ENCODE results near the gene TRPM2. TPM values are rescaled to one million over a fixed set of nuclear protein-coding genes. Genes with fewer than 3 reads are reported as not detected.

TRPM2 gene
- total RNA-seq, 4 donors from 2014 or later, result 0.29 to 3.1 (median 1.8) TPM

DNA sequence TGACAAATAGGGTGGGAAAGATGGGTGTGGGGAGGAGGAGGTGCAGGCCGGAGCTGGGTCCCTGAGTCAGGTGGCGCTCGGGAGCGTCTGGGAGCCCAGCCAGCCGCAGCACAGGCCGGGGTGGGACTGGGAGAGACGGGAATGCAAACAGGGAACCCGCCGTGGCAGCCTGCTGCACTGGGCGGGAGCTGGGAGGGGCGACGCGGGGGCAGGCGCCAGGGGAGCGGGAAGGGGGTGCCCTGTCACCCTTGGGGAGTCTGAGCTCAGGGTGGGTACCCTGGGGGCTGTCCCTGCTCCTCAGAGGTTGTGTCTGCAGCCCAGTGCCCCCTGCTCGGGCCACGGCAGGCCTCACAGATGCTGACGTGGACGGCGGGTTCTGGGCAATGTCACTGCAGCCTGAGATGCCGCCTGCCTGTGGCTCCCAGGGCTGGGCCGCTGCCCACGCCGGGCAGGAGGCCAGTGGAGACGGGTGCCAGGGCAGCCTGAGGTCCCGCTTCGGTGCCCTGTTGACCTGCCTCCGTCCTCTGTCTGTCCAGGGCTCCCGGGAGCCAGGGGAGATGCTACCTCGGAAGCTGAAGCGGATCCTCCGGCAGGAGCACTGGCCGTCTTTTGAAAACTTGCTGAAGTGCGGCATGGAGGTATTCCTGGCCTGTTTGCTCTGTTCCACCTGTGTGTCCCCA lies 85.2 kb downstream of the TRPM2 start:
- intact Hi-C loops (cut with DNase I; ENCODE audit: low total_unique reads), result no loop called here
- DNase-seq, result no peak

DNA sequence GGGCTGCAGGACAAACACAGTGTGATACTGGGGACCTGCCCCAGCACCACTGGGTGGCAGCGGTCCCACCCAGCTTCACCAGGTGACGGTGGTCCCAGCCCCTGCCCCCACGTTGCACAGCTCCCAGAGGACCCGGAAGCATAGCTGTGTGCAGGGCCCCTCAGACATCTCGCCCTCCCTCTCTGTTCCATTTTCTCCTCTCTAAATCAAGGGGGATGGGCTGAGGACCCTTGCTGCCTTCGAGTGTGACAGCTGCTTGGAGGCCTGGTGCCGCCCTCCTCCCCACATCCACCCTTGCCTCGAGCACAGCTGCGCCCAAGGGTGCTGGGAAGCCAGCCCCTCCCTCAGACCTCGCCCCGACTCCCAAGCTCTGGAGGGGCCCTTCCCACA lies 85.8 kb downstream of the TRPM2 start:
- TF ChIP-seq POLR2A (IDR thresholded peaks at IDR 0.05), result no peak
- TF ChIP-seq, protein P1, sequence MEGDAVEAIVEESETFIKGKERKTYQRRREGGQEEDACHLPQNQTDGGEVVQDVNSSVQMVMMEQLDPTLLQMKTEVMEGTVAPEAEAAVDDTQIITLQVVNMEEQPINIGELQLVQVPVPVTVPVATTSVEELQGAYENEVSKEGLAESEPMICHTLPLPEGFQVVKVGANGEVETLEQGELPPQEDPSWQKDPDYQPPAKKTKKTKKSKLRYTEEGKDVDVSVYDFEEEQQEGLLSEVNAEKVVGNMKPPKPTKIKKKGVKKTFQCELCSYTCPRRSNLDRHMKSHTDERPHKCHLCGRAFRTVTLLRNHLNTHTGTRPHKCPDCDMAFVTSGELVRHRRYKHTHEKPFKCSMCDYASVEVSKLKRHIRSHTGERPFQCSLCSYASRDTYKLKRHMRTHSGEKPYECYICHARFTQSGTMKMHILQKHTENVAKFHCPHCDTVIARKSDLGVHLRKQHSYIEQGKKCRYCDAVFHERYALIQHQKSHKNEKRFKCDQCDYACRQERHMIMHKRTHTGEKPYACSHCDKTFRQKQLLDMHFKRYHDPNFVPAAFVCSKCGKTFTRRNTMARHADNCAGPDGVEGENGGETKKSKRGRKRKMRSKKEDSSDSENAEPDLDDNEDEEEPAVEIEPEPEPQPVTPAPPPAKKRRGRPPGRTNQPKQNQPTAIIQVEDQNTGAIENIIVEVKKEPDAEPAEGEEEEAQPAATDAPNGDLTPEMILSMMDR (IDR thresholded peaks at IDR 0.05), result no peak
- H3K4me1 ChIP-seq, result no peaks in the 10 kb centered on the region
- no peak overlapping the region for H3K4me3 ChIP-seq
- no peaks in the 10 kb centered on the region for H3K27me3 ChIP-seq
- no peak overlapping the region for H3K27ac ChIP-seq
- no peaks in the 10 kb centered on the region for H3K36me3 ChIP-seq
- DNase-seq, result no peak
- intact Hi-C loops (cut with DNase I; ENCODE audit: low total_unique reads), result no loop called here
- H3K9me3 ChIP-seq, result no peaks in the 10 kb centered on the region

More for the DNA sequence above, 85.2 kb downstream of the TRPM2 start:
- Histone ChIP-seq H3K36me3 (no peaks in the 10 kb centered on the region), H3K9me3 (no peaks in the 10 kb centered on the region), H3K4me3 (no peak overlapping the region), H3K27ac (no peak overlapping the region), H3K27me3 (no peaks in the 10 kb centered on the region), H3K4me1 (no peaks in the 10 kb centered on the region)
- TF ChIP-seq, protein P1 (IDR thresholded peaks at IDR 0.05), result no peak
- no peak for TF ChIP-seq POLR2A (IDR thresholded peaks at IDR 0.05)

DNA sequence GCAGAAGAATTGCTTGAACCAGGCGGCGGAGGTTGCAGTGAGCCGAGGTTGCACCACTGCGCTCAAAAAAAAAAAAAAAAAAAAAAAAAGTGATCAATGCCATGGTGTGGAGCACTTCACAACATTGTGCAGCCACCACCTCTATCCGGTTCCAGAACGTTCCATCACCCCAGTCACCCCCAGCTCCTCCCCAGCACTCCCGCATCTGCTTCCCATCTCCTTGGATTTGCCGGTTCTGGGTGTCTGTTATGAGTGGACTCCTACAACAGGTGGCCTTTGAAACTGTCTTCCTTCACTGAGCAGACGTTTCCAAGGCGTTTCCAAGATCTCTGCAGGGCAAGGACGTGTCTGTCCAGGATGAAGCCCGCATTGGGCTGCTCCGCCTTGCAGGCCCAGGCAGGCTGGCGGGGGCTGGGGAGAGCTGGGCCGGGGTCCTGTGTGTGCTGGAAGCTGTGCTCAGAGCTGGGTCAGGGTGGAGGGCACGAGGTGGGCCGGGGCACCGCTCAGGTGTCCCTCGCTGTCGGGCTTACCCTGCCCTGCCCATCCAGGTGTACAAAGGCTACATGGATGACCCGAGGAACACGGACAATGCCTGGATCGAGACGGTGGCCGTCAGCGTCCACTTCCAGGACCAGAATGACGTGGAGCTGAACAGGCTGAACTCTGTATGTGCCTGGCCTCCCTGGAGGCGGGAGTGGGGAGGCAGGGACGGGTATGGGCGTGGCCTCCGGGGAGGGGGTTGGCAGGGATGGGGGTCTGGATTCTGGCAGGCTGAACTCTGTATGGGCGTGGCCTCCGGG lies 87.0 kb downstream of the TRPM2 start:
- Histone ChIP-seq H3K4me1 (no peaks in the 10 kb centered on the region), H3K27ac (no peak overlapping the region), H3K4me3 (no peak overlapping the region), H3K9me3 (no peaks in the 10 kb centered on the region), H3K36me3 (no peaks in the 10 kb centered on the region), H3K27me3 (no peaks in the 10 kb centered on the region)
- TF ChIP-seq POLR2A (IDR thresholded peaks at IDR 0.05), result no peak
- TF ChIP-seq, protein P1 (IDR thresholded peaks at IDR 0.05), result no peak
- DNase-seq, result no peak
- intact Hi-C loops (cut with DNase I; ENCODE audit: low total_unique reads), result no loop called here

DNA sequence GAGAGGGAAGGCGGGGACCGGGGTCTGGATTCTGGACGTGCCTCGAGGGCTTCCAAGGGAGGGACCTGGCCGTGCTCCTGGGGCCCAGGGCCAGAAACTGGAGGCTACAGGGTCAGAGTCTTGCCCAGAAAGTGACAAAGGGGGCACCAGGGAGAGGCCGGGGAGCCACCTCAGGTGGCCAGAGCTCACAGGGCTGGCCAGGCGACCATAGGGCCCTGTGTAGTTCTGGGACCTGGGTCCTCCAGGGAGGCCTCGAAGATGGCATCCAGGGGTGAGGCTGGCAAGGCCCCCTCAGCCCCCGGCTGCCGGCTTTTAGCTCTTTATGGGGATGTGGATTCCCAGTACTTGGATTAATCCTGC lies 87.6 kb downstream of the TRPM2 start:
- H3K36me3 ChIP-seq, result no peaks in the 10 kb centered on the region
- H3K27me3 ChIP-seq, result no peaks in the 10 kb centered on the region
- intact Hi-C loops (cut with DNase I; ENCODE audit: low total_unique reads), result no loop called here
- H3K9me3 ChIP-seq, result no peaks in the 10 kb centered on the region
- H3K4me3 ChIP-seq, result no peak overlapping the region
- TF ChIP-seq, protein P1 (IDR thresholded peaks at IDR 0.05), result no peak
- TF ChIP-seq POLR2A (IDR thresholded peaks at IDR 0.05), result no peak
- no peaks in the 10 kb centered on the region for H3K4me1 ChIP-seq
- no peak overlapping the region for H3K27ac ChIP-seq
- DNase-seq, result no peak

DNA sequence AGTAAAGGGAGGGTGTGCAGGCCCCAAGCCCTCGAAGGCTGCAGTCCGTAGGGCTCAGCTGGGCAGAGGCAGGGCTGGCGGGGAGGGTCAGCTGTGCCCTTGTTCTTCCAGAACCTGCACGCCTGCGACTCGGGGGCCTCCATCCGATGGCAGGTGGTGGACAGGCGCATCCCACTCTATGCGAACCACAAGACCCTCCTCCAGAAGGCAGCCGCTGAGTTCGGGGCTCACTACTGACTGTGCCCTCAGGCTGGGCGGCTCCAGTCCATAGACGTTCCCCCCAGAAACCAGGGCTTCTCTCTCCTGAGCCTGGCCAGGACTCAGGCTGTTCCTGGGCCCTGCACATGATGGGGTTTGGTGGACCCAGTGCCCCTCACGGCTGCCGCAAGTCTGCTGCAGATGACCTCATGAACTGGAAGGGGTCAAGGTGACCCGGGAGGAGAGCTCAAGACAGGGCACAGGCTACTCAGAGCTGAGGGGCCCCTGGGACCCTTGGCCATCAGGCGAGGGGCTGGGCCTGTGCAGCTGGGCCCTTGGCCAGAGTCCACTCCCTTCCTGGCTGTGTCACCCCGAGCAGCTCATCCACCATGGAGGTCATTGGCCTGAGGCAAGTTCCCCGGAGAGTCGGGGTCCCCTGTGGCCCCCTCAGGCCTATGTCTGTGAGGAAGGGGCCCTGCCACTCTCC lies 88.3 kb downstream of the TRPM2 start:
- no peak for DNase-seq
- no peak overlapping the region for H3K4me3 ChIP-seq
- TF ChIP-seq, protein P1 (IDR thresholded peaks at IDR 0.05), result no peak
- TF ChIP-seq POLR2A (IDR thresholded peaks at IDR 0.05), result no peak
- no peaks in the 10 kb centered on the region for H3K27me3 ChIP-seq
- no peaks in the 10 kb centered on the region for H3K4me1 ChIP-seq
- intact Hi-C loops (cut with DNase I; ENCODE audit: low total_unique reads), result no loop called here
- no peaks in the 10 kb centered on the region for H3K36me3 ChIP-seq
- H3K27ac ChIP-seq, result no peak overlapping the region
- H3K9me3 ChIP-seq, result no peaks in the 10 kb centered on the region
